HepG2 (cell line): Measurements from ENCODE around the gene ELP2. TPM values are rescaled to one million over a fixed set of nuclear protein-coding genes. Genes with fewer than 3 reads are reported as not detected.

Experiments used
- AKNA ChIP-seq: sonication (generic); formaldehyde crosslinking; IDR thresholded peaks from 2 replicates; pipeline ENCODE4 v1.4.0; 2020; ENCODE audit warnings: missing genetic modification reagents, borderline replicate concordance
- CHD2 ChIP-seq: IDR thresholded peaks from 2 replicates; pipeline ENCODE4 v1.6.1; 2011; ENCODE audit warnings: low read depth, low read length, improper control_type of control experiment
- DNMT1 ChIP-seq: sonication (generic); formaldehyde crosslinking; IDR thresholded peaks from 2 replicates; pipeline ENCODE4 v1.5.1; 2020; ENCODE audit warnings: mild to moderate bottlenecking, missing genetic modification reagents
- ERF ChIP-seq: IDR thresholded peaks from 2 replicates; pipeline ENCODE4 v1.6.1; 2018; ENCODE audit warnings: missing biosample characterization, missing genetic modification reagents
- ETV5 ChIP-seq: IDR thresholded peaks from 2 replicates; pipeline ENCODE4 v1.6.1; 2018; ENCODE audit warnings: missing biosample characterization, missing genetic modification reagents, inconsistent platforms, borderline replicate concordance
- FOXK1 ChIP-seq: sonication (generic); formaldehyde crosslinking; IDR thresholded peaks from 2 replicates; pipeline ENCODE4 v1.4.0; 2020; ENCODE audit warnings: low read depth, missing genetic modification reagents, borderline replicate concordance
- GATAD1 ChIP-seq: IDR thresholded peaks from 2 replicates; pipeline ENCODE4 v1.6.1; 2016; ENCODE audit warnings: missing genetic modification reagents, missing compliant biosample characterization
- HNRNPK ChIP-seq: fragments of 200-400 bp; formaldehyde crosslinking; IDR thresholded peaks from 2 replicates; pipeline ENCODE4 v1.6.1; 2018; ENCODE audit warnings: low read length, low read depth, moderate library complexity, mild to moderate bottlenecking; ENCODE audit not compliant: poor library complexity, severe bottlenecking
- NFYC ChIP-seq: IDR thresholded peaks from 2 replicates; pipeline ENCODE4 v1.6.1; 2016; ENCODE audit warnings: missing genetic modification reagents, missing compliant biosample characterization
- SRSF4 ChIP-seq: fragments of 200-400 bp; formaldehyde crosslinking; IDR thresholded peaks from one replicate; pipeline ENCODE4 v1.6.1; 2018; ENCODE audit warnings: mild to moderate bottlenecking, low read depth, low read length, moderate library complexity; ENCODE audit not compliant: poor library complexity, severe bottlenecking
- TAF1 ChIP-seq: sonication (generic); formaldehyde crosslinking; IDR thresholded peaks from 2 replicates; pipeline ENCODE4 v1.4.0; 2020; ENCODE audit warnings: missing genetic modification reagents
- TFAP4 ChIP-seq: sonication (generic); IDR thresholded peaks from 2 replicates; pipeline ENCODE4 v1.6.1; 2016; ENCODE audit warnings: low read depth, borderline replicate concordance
- ZBTB33 ChIP-seq: sonication (generic); formaldehyde crosslinking; IDR thresholded peaks from 2 replicates; pipeline ENCODE4 v1.4.0; 2020; ENCODE audit warnings: missing genetic modification reagents
- ZNF10 ChIP-seq: sonication (generic); formaldehyde crosslinking; IDR thresholded peaks from 2 replicates; pipeline ENCODE4 v1.4.0; 2020; ENCODE audit warnings: mild to moderate bottlenecking, low read depth, missing genetic modification reagents, borderline replicate concordance
- ZNF430 ChIP-seq: sonication (generic); formaldehyde crosslinking; IDR thresholded peaks from 2 replicates; pipeline ENCODE4 v1.9.0; 2021; ENCODE audit warnings: mild to moderate bottlenecking, missing genetic modification reagents
- ZNF503 ChIP-seq: sonication (generic); formaldehyde crosslinking; IDR thresholded peaks from 2 replicates; pipeline ENCODE4 v1.4.0; 2020; ENCODE audit warnings: missing genetic modification reagents
- ZNF570 ChIP-seq: sonication (generic); formaldehyde crosslinking; IDR thresholded peaks from 2 replicates; pipeline ENCODE4 v1.4.0; 2020; ENCODE audit warnings: mild to moderate bottlenecking, missing genetic modification reagents, borderline replicate concordance
- ZNF672 ChIP-seq: sonication (generic); formaldehyde crosslinking; IDR thresholded peaks from 2 replicates; pipeline ENCODE4 v1.8.1; 2022; ENCODE audit warnings: missing genetic modification reagents
- polyA plus RNA-seq, 8 experiments: library from polyadenylated mRNA; depleted of rRNA in 3 of 8; stranded (reverse) in 7 of 8; unstranded in 1 of 8; fragments of >200 nt; fragmentation: Illumina TruSeq in 4 of 8; extraction: Trizol in 4 of 8; gene quantifications; 2 replicates each; pipeline versions ENCODE4 v1.2.1 to v1.2.3, GENCODE V29; 2011 to 2016; ENCODE audit warnings: low read depth in 4 of 8, missing spikeins in 1 of 8, mixed read lengths in 1 of 8; ENCODE audit not compliant: insufficient read depth in 1 of 8
- total RNA-seq, 5 experiments: library from RNA; depleted of rRNA; stranded (reverse); fragments of >200 nt; fragmentation: Illumina TruSeq; extraction: Trizol; gene quantifications; 2 replicates each; pipeline ENCODE4 v1.2.3, GENCODE V29; 2016; ENCODE audit warnings: low read depth in 1 of 5

Gene ELP2
- total and polyA plus RNA-seq, 2 of the 13 experiments (the other 11 are each of a cell fraction or from before 2014, with no cell fraction given) = 98.7 to 100 TPM

- TF ChIP-seq ZNF10 (CRISPR knock-in tag) = no peak
- no peak for TF ChIP-seq ZBTB33 (CRISPR knock-in tag)
- TF ChIP-seq DNMT1 = no peak; the same call in 1 of the 2 replicates
- TF ChIP-seq NFYC = no peak
- TF ChIP-seq GATAD1 (CRISPR knock-in tag) = no peak
- TF ChIP-seq ERF (CRISPR knock-in tag) = peak; percentile 50; the same call in 1 of the 2 replicates
- no peak for TF ChIP-seq AKNA (CRISPR knock-in tag)
- TF ChIP-seq CHD2 = no peak
- 0 out of 2 replicates have a peak, but pooled peaks have one; percentile 22 for TF ChIP-seq ZNF672 (CRISPR knock-in tag)
- TF ChIP-seq ZNF503 (CRISPR knock-in tag) = 0 out of 2 replicates have a peak, but pooled peaks have one; percentile 15
- no peak for TF ChIP-seq FOXK1 (CRISPR knock-in tag)
- TF ChIP-seq TAF1 = peak; percentile 75; the same call in 1 of the 2 replicates
- no peak for TF ChIP-seq HNRNPK
- TF ChIP-seq SRSF4 = no peak
- TF ChIP-seq ZNF570 (CRISPR knock-in tag) = no peak
- TF ChIP-seq ETV5 (CRISPR knock-in tag) = no peak
- TF ChIP-seq TFAP4 = peak; percentile 22; the same call in 1 of the 2 replicates
- no peak; the same call in none of the 2 replicates for TF ChIP-seq ZNF430
Observed at GRCh38 chr18:36187193-36187825, 57.6 kb downstream of the ELP2 start, which contains the start of gene MOCOS (continued).
